G401 (cell line): ENCODE measurements around the gene RBMS3. TPM values are rescaled to one million over a fixed set of nuclear protein-coding genes. Genes with fewer than 3 reads are reported as not detected.
"Not testable (repeated sequence)": the region's sequence is repeated elsewhere in the genome, so short reads cannot be mapped to it uniquely, and the experiment has no call there.

Experiments
- DNase-seq: peaks from one replicate; pipeline ENCODE4 v3.0.0-alpha.2; 2015; ENCODE audit warnings: low spot score
- in situ Hi-C: cut with HindIII; loops from 2 replicates; pipeline ENCODE4 v1.10.0; 2016; ENCODE audit warnings: low sequenced_read_pairs, mixed read lengths
- total RNA-seq: library from RNA; depleted of rRNA; stranded (reverse); fragments of >200 nt; shearing (Covaris generic); gene quantifications from 2 replicates; pipeline ENCODE4 v1.2.3, GENCODE V29; 2014

RBMS3 gene
- total RNA-seq, 1 experiment from 2014 or later = 0.20 TPM

GRCh38 chr3:29370476-29371420 is 89.9 kb downstream of the RBMS3 start:
- in situ Hi-C loops = no loop called here
- DNase-seq = no peak

- in situ Hi-C loops = no loop called here
- no peak for DNase-seq
Measured at GRCh38 chr3:29373131-29373680, 92.3 kb downstream of the RBMS3 start.

GRCh38 chr3:29374226-29374625 is 93.4 kb downstream of the RBMS3 start:
- DNase-seq = no peak
- in situ Hi-C loops = no loop called here

DNA sequence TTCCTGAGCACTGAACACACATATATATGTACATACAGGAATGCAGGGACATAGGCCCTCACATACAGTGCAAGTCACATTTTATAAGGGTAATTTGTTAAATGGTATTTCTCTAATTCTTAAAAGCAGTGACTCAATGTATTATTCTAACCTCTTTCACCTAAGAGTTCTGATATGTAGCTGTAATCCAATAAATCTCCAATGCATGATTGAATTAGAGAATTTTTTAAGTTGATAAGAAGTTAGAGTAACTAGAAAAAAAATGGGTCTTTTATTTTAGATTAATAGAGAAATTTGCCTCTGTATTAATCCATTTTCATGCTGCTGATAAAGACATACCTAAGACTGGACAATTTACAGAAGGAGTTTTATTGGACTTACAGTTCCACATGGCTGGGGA is 98.2 kb downstream of the RBMS3 start:
- DNase-seq = no peak
- in situ Hi-C loops = no loop called here

DNA sequence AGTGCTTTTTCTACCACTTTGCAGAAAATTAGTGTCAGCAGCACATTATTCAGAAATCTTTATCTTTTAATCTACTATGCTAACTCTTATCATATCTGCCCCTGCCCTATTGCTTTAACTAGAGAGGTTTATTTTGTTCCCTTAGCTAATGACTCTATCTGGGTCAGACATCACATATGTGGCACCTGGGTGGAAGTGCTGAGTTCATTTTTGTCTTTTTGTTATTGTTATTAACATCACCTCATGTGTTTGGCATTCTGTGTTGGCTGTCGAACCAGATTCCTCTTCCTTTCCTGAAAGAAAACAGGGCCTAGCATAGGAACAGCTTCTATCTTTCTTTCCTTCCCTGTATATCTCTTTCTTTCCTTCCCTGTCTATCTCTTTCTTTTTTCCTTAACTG is 100.7 kb downstream of the RBMS3 start:
- DNase-seq = no peak
- in situ Hi-C loops = no loop called here

DNA sequence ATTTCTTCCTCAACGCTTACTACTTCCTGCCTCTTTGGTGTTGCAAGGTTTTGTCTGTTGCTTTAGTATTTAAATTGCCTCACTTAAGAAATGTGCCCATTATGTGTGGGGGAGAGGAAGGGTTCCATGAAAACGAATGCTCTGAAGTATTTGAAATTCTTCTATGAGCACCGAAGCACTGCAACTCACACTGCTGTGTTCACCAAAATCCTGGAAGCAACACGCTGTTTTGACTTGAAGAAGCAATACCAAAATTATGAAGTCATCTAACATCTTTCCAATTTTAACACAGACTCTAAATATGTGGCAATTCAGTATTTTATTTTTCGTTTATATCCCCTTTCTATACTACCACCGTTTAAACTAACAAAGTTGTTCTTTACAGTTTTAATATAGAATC is 101.5 kb downstream of the RBMS3 start:
- in situ Hi-C loops = no loop called here
- no peak for DNase-seq

- in situ Hi-C loops = no loop called here
- no peak for DNase-seq
Measured at GRCh38 chr3:29382845-29383244, 102.0 kb downstream of the RBMS3 start.

GRCh38 chr3:29384640-29385039 is 103.8 kb downstream of the RBMS3 start:
- DNase-seq = no peak
- in situ Hi-C loops = no loop called here

GRCh38 chr3:29385046-29385830 is 104.4 kb downstream of the RBMS3 start:
- in situ Hi-C loops = no loop called here
- no peak for DNase-seq

- DNase-seq = no peak
- in situ Hi-C loops = no loop called here
Measured at GRCh38 chr3:29389362-29389761, 108.5 kb downstream of the RBMS3 start.

- DNase-seq = no peak
- in situ Hi-C loops = no loop called here
Measured at GRCh38 chr3:29392625-29393388, 111.9 kb downstream of the RBMS3 start.

DNA sequence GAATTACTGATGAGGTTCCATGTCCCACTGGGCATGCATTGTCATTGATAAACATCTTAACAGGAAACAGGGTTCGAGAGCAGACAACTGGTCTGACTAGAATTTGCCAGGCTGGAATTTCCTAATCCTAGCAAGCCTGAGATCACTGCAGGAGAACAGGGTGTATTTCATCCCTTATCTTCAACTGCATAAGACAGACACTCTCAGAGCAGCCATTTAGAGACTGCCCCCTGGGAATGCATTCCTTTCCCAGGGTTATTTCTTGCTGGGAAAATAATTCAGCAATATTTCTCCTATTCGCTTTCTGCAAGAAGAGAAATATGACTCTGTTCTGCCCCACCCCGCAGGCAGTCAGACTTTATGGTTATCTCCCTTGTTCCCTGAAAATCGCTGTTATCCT is 113.1 kb downstream of the RBMS3 start:
- DNase-seq, in situ Hi-C loops: not testable (repeated sequence)

DNA sequence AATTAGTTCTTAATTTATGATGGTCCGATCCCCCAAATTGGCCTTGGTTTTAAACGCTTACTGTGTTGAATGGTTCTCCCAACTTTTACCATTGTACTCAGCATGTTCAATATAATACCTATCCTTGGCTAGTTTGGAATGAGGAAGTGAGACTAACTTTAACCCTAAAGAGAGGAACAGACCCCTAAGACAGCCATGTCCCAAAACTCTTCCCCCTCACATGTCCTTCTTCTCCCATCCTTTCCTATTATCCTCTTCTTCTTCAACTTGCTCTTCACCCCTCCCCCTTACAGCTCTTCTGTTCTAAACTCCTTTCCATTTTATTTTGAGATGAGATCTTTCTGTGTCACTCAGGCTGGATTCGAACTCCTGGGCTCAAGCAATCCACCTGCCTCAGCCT is 116.5 kb downstream of the RBMS3 start:
- in situ Hi-C loops = no loop called here
- DNase-seq = no peak

DNA sequence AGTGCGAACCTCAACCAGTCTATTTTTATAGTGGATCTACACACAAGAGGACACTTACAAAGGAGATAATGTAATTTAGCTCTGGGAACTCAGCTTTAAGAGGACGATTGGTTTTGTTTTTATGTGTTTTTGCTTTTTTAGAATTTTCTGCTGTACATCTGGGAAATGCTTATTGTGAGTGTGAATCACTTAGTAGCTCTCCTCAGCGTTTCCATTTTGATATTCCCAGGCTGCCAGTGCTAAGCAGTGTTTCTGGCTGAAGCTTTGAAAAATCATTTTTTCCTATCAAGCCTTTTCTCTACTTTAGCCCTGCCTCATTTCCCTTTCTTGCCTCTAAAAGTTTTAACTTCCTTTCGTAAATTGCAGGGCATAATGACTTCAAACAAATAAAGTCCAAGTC is 117.9 kb downstream of the RBMS3 start:
- no peak for DNase-seq
- in situ Hi-C loops = no loop called here

GRCh38 chr3:29406291-29406832 is 125.5 kb downstream of the RBMS3 start:
- DNase-seq = no peak
- in situ Hi-C loops = no loop called here

DNA sequence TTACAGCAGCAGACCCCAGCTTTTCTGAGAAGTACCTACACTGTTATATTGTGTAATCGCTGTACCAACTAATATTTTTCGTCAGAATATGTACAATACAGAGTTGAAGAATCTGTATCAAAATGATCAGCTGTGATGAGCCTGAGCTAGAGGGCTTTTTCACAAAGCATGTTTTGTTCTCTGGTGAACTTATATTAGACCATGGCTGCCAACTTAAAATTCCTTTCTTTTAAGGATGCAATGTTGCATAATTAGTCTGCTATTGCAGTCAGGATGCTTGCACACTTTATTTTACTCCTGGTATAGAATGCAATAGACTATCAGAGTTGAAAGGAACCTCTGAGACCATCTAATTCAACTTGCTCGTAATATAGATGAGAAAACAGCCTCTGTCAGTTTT is 127.8 kb downstream of the RBMS3 start:
- in situ Hi-C loops = no loop called here
- DNase-seq = no peak

GRCh38 chr3:29409409-29409808 is 128.5 kb downstream of the RBMS3 start:
- in situ Hi-C loops = no loop called here
- no peak for DNase-seq

- in situ Hi-C loops = no loop called here
- no peak for DNase-seq
Measured at GRCh38 chr3:29410220-29410619, 129.3 kb downstream of the RBMS3 start.
